Ascending aorta (tissue), 2 donors: ENCODE data around the gene PEX11G. TPM values are rescaled to one million over a fixed set of nuclear protein-coding genes. Genes with fewer than 3 reads are reported as not detected.
"Not testable (repeated sequence)": the region's sequence is repeated elsewhere in the genome, so short reads cannot be mapped to it uniquely, and the experiment has no call there.

Source experiments
- DNase-seq, 2 donors: peaks; one replicate each; pipeline ENCODE4 v3.0.0-alpha.2; 2019; ENCODE audit warnings: low spot score in 2 of 2
- H3K27ac ChIP-seq, 2 donors: fragments of 200-600 bp; sonication (generic); one replicate each; pipeline ENCODE4 v1.5.1; 2016 to 2017; ENCODE audit warnings: mild to moderate bottlenecking in 1 of 2
- H3K27me3 ChIP-seq: fragments of 200-600 bp; sonication (generic); one replicate; pipeline ENCODE4 v1.5.1; 2017
- H3K36me3 ChIP-seq, 2 donors: fragments of 200-600 bp; sonication (generic); one replicate each; pipeline ENCODE4 v1.5.1; 2016
- H3K4me1 ChIP-seq, 2 donors: fragments of 200-600 bp; sonication (generic); one replicate each; pipeline ENCODE4 v1.5.1; 2016 to 2017; ENCODE audit warnings: mild to moderate bottlenecking in 1 of 2
- H3K4me3 ChIP-seq, 2 donors: fragments of 200-600 bp; sonication (generic); one replicate each; pipeline ENCODE4 v1.5.1; 2016 to 2017; ENCODE audit warnings: mild to moderate bottlenecking in 1 of 2
- H3K9me3 ChIP-seq, 2 donors: fragments of 200-600 bp; sonication (generic); one replicate each; pipeline ENCODE4 v1.5.1; 2016
- intact Hi-C: fragments of 100-400 bp; cut with DNase I; formaldehyde crosslinking; loops from one replicate; pipeline ENCODE4 v1.15.1; 2023
- total RNA-seq: library from RNA; depleted of rRNA; stranded (reverse); fragments of >200 nt; gene quantifications from one replicate; pipeline ENCODE4 v1.1.0, GENCODE V29; 2016
- TF ChIP-seq, protein P1 (sequence below), 3 experiments: fragments of 200-600 bp in 2 of 3; fragments of 450-650 bp in 1 of 3; sonication (generic) in 2 of 3; IDR thresholded peaks; one replicate each; pipeline ENCODE4 v1.5.1; 2016 to 2019; ENCODE audit warnings: antibody characterized with exemption in 3 of 3, mild to moderate bottlenecking in 1 of 3, moderate library complexity in 1 of 3

PEX11G gene
- total RNA-seq, 1 donor from 2014 or later: not detected

DNA sequence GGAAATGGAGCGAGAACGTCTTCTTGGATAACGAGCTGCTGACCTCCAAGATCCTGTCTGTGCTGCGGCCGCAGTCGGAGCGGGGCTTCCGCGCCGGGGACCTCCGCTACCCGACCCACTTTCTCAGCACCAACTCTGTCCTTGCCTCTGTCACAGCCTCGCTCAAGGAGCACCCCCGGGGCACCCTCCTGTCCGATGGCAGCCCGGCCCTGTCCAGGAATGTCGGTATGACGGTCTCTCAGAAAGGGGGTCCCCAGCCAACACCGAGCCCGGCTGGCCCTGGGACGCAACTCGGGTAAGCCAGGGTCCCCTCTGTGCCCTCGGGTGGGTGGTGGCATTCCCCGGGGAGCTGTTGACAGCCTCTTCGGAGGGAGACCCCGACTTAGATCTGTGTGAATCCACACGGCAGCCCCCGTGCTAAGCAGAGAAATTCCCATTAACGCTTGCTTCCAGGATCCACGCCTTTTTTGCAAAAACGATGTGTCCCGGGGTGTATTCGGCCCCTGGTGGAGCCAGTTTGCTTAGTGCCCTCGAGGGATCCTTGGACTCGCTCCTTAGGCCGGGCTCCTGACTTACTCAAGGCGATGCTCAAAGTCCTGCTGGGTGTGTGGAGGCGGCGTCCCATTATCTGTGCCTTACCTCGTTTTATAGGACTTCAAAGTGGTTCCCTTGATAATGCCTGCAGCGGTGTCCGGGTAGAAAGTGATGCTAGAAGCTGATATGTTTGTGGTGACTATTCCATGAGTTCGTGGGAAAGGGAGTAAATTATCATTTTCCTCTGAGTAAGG, 48.5 kb downstream of the PEX11G start:
- peaks cover 43 to 47% of the 10 kb centered on the region in 2 donors for H3K36me3 ChIP-seq

DNA sequence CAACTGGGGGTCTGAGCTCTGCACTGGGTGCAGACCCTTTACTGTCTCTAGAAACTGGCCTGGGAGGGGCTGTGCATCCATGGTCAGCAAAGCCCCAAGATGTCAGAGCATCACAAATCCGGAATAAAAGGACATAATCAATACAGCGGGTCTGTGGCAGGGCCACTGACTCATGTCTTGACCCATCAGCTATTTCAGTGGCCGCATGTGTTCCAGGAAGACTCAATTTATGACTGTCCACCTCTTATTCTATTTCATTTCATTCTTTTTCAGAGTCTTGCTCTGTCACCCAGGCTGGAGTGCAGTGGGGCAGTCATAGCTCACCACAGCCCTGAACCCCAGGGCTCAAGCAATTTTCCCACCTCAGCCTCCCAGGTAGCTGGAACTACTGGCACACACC, 53.2 kb downstream of the PEX11G start:
- intact Hi-C loops: no loop called here
- H3K4me1 ChIP-seq: no peaks in the 10 kb centered on the region
- no peak for DNase-seq
- no peak overlapping the region for H3K27ac ChIP-seq
- TF ChIP-seq, protein P1, sequence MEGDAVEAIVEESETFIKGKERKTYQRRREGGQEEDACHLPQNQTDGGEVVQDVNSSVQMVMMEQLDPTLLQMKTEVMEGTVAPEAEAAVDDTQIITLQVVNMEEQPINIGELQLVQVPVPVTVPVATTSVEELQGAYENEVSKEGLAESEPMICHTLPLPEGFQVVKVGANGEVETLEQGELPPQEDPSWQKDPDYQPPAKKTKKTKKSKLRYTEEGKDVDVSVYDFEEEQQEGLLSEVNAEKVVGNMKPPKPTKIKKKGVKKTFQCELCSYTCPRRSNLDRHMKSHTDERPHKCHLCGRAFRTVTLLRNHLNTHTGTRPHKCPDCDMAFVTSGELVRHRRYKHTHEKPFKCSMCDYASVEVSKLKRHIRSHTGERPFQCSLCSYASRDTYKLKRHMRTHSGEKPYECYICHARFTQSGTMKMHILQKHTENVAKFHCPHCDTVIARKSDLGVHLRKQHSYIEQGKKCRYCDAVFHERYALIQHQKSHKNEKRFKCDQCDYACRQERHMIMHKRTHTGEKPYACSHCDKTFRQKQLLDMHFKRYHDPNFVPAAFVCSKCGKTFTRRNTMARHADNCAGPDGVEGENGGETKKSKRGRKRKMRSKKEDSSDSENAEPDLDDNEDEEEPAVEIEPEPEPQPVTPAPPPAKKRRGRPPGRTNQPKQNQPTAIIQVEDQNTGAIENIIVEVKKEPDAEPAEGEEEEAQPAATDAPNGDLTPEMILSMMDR (IDR thresholded peaks at IDR 0.05): no peak
- H3K4me3 ChIP-seq: no peak overlapping the region
- H3K27me3 ChIP-seq: no peaks in the 10 kb centered on the region
- no peaks in the 10 kb centered on the region for H3K9me3 ChIP-seq
- peaks cover 8 to 10% of the 10 kb centered on the region in 2 donors for H3K36me3 ChIP-seq

More for the DNA sequence above, 48.5 kb downstream of the PEX11G start:
- H3K4me3 ChIP-seq: no peak overlapping the region
- intact Hi-C loops: no loop called here
- H3K27ac ChIP-seq: no peak overlapping the region
- H3K27me3 ChIP-seq: no peaks in the 10 kb centered on the region
- DNase-seq: no peak
- no peaks in the 10 kb centered on the region for H3K4me1 ChIP-seq
- TF ChIP-seq, protein P1 (IDR thresholded peaks at IDR 0.05): no peak
- no peaks in the 10 kb centered on the region for H3K9me3 ChIP-seq

DNA sequence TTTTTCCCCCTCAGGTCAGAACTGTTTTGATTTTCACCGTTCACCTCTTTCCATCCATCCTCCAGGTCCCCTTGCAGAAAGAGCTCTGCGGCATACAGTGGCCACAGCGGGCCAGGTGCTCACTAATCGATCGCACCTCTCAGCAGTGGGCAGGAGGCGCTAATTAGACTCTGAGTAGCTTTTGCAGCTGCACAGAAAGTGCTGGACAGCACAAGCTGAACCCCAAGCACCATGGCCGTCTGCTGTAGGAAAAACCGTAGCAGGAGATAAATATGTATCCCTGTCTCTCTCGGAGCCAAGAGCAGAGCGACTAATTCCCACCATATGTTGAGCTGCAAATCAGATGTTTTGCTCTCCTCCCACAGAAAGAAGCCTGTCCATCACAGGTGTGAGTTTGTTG, 54.4 kb downstream of the PEX11G start:
- Histone ChIP-seq H3K27ac (no peak overlapping the region), H3K4me3 (no peak overlapping the region), H3K4me1 (no peaks in the 10 kb centered on the region), H3K36me3 (peaks cover 0 to under 1% of the 10 kb centered on the region in 2 donors), H3K27me3 (no peaks in the 10 kb centered on the region), H3K9me3 (no peaks in the 10 kb centered on the region)
- TF ChIP-seq, protein P1 (IDR thresholded peaks at IDR 0.05): no peak
- intact Hi-C loops: no loop called here
- no peak for DNase-seq

DNA sequence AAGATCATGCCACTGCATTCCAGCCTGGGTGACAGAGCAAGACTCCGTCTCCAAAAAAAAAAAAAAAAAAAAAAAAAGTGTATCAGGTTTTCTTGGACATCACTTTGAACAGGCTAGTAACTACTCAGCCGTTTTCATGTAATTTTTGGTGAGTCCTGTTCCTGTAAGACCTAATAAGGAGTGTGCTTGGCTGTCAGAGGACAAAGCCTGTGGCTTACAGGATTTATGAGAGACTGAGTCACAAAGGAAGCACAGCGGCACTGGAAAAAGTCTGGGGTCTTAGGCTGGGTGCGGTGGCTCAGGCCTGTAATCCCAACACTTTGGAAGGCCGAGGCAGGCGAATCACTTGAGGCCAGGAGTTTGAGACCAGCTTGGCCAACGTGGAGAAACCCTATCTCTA, 55.4 kb downstream of the PEX11G start:
- H3K4me3 ChIP-seq, H3K36me3 ChIP-seq, H3K27ac ChIP-seq, H3K4me1 ChIP-seq, H3K27me3 ChIP-seq, H3K9me3 ChIP-seq, DNase-seq, intact Hi-C loops: not testable (repeated sequence)

DNA sequence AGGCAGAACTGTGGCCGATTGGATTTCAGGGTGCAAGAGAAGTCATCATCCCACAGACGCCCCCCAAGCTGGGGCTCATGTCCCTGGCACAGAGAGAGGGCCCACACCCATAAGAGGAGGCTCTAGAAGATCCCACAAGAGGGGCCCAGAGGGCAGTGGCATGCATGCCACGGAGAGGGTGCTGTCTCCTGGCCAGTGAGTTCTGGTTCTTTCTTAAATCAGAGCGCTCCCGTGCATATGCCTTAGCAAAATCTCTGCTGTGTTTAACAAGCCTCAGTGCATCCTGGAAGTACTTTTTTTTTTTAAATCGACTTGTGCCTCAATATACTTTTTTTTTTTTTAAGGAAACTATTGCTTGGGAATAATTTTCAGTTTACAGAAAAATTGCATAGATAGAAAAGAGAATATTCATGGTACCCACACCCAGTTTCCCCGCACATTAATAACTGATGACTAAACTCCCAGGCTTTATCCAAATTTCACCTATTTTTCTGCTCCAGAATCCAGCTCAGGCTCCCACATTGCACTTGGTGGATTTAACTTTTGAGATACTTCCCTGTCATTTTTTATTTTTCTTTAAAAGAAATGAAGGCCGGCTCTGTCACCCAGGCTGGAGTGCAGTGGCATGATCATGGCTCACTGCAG, 59.1 kb downstream of the PEX11G start:
- intact Hi-C loops: no loop called here
- no peaks in the 10 kb centered on the region for H3K4me1 ChIP-seq
- H3K9me3 ChIP-seq: no peaks in the 10 kb centered on the region
- TF ChIP-seq, protein P1 (IDR thresholded peaks at IDR 0.05): no peak
- H3K27ac ChIP-seq: no peak overlapping the region
- H3K36me3 ChIP-seq: no peaks in the 10 kb centered on the region
- no peak overlapping the region for H3K4me3 ChIP-seq
- no peaks in the 10 kb centered on the region for H3K27me3 ChIP-seq
- no peak for DNase-seq

DNA sequence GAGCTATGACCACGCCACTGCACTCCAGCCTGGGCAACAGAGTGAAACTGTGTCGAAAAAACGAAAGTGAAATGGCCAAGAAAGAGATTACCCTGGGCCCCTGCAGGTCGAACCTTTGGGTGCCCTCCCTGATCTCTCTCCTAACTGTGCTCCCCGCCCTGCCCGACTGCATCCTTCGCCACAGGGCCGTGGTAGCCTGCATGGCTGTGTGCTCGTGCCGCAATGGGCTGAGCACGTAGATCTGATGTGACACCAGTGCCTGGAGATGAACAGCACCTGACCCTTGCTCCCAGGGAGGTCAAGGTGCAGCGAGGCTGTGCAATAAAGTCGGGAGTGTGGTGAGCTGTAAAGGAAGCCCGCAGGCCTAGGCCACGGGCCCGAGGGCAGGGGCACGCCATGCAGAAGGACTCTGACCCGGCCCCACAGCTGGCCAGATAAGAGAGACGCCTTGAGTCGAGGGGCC, 60.2 kb downstream of the PEX11G start:
- no peaks in the 10 kb centered on the region for H3K36me3 ChIP-seq
- no peak for DNase-seq
- no peaks in the 10 kb centered on the region for H3K4me1 ChIP-seq
- no peak overlapping the region for H3K27ac ChIP-seq
- H3K4me3 ChIP-seq: no peak overlapping the region
- intact Hi-C loops: no loop called here
- no peaks in the 10 kb centered on the region for H3K9me3 ChIP-seq
- no peaks in the 10 kb centered on the region for H3K27me3 ChIP-seq
- TF ChIP-seq, protein P1 (IDR thresholded peaks at IDR 0.05): no peak
